UCSD-AML1 (cell line): ENCODE results near the gene DOCK1.

ENCODE experiments used
- DNase-seq: peaks from one replicate; lab custom pipeline; 2025; ENCODE audit not compliant: unreplicated experiment; lab: John Stamatoyannopoulos, UW

Gene DOCK1

GRCh38 chr10:127375461-127375860, 470.2 kb downstream of the DOCK1 start:
- DNase-seq: no peak

GRCh38 chr10:127376071-127376470, 470.8 kb downstream of the DOCK1 start:
- DNase-seq: no peak

- no peak for DNase-seq
Measured at GRCh38 chr10:127378628-127379027, 473.4 kb downstream of the DOCK1 start.

- DNase-seq: no peak
Measured at GRCh38 chr10:127384532-127384931, 479.3 kb downstream of the DOCK1 start.

DNA sequence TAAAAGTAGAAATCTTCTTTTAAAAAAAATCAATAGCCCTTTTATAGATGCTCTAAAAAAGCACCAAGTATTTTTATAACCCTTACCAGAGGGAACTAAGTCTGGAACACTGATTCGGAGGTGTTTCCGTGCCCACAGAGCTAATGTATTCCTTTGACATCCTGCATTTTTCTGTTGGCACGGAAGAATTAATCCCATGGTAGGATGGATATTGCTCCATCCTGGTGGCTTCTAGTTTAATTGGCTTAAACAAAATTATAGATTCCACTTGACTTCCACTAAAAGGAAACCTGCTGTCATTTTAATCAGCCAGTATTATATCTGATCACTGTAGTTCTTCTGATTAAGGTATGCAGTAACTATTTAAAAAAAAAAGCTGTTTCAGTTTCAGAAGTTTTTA, 479.8 kb downstream of the DOCK1 start:
- no peak for DNase-seq

GRCh38 chr10:127386606-127387327, 481.5 kb downstream of the DOCK1 start:
- DNase-seq: no peak

GRCh38 chr10:127391875-127392274, 486.6 kb downstream of the DOCK1 start:
- no peak for DNase-seq

DNA sequence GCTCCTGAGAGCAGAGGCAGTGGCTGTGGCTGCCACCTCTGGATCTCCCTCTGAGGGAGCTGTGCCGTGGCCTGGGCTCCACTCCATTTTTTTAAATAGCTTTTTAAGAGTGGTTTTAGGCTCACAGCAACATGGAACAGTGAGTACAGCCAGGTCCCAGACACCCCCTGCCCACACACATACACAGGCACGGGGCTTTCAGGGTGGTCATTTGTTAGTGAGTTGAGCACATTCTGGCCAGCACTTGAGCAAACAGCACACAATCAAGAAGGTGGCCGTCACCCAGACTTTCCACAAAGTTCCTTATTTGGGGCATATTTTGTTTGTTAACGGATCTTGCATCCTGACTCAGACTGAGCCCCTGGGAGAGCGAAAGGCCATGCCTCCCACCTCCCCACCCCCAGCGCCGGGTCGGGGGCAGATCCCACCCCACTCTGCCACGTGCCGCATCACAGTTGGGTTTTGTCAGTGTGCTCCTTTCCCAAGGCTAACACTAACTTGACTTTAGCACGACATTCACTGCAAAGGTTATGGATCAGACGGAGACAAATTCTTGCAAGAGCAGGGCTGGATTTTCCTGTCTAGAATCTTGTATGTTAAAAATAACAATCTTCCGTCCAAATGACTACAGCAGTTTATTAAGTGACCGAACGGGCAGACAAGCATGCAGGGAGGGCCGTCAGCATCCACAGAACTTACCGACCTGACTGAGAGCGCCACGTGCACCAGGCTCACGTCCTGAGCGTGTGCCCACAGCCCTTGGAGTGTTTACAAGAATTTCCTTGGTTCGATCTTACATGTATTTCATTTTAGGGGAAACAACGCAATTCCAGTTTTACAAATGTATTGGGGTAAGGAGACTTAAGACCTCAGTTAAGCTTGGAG, 487.4 kb downstream of the DOCK1 start:
- no peak for DNase-seq

DNA sequence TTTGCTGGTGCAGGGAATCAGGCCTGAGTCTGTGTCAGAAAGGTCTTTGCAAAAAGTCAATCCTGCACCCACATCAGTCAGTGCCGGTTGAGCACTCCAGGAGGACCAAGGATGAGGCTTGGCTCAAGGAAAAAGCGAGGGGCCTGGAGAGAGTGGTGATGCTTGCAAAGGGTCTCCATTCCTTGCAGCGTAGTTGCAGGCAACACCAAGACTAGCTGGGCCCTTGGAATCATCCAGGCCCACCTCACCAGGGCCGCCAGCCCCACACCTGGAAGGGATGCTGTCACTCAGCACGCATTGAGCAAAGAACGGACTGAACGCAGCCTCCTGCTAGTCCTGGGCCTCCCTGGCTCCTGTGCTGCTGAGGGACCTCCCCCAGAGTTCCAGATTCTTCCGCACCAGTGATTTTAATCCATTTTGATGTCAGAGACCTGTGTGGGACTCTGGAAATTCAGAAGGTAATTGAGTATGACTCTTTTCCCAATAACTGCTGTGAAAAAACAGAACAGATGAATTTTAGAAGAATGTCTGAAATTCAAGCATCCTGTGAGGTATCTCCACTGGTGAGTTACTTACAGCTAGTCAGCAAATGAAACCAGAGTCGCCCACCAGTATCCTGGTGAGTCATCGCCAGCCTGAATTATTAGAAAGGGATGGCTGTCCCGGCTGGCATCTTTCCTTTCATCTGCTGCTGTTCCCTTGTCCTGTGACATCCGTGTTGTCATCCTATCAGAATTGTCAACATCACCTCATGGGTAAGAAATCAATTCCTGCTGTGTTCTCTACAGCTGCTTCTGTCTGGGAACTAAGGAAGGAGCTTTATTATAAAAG, 493.1 kb downstream of the DOCK1 start:
- no peak for DNase-seq

- no peak for DNase-seq
Measured at GRCh38 chr10:127398971-127399365, 493.7 kb downstream of the DOCK1 start.

GRCh38 chr10:127399668-127400067, 494.4 kb downstream of the DOCK1 start:
- no peak for DNase-seq

DNA sequence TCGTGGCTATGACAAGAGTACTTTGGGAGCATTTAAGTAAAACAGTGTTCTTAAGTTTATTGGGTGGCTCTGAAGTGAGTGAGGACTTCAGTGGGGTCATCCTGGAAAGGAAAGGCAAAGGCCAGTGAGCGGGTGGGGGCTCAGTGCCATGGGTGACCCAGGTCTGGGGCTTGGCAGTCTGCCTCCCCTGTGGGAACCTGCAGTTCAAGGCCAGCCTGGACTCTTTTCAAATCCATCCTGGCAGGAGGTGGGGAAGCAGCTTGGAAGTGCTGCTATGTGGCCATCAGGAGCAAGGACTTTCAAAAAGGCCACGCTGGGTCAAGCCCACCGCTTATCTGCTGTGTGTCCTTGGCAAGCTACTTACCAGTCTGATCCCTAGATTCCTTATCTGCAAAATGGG, 495.0 kb downstream of the DOCK1 start:
- no peak for DNase-seq

DNA sequence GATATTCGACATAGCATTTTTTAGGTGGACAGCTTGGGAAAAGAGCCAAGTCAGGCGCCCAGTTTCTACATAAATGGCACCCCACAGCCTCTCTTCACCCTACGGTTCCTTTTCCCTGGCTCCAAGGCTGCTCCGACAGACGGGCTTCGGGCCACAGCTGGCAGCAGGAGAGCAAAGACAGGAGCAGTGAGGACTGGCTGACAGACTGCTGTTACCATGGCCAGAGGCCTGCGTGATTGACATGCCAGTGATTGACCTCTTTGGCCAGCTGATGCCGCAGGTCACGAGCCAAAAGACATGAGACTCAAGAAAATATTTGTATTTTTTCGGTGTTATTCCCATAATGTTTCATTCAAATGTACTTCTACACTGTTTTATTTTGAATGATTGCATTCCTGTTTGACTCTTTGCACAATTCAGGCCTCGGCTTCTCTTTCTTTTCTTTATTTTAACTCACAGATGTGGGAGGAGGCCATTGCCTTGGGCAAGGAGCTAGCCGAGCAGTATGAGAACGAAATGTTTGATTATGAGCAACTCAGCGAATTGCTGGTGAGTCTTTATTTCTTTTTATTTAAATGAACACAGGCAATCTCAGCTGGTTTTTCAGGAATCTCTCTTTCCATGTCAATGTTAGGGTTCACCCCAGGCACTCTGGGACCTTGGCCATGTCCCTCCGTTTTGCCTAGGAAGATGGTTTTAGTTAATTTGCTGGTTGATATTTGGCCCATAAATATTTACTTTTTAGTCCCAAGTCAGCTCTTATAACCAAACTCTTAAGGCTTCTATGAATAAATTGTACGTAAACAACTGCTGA, 497.6 kb downstream of the DOCK1 start:
- DNase-seq: no peak

DNA sequence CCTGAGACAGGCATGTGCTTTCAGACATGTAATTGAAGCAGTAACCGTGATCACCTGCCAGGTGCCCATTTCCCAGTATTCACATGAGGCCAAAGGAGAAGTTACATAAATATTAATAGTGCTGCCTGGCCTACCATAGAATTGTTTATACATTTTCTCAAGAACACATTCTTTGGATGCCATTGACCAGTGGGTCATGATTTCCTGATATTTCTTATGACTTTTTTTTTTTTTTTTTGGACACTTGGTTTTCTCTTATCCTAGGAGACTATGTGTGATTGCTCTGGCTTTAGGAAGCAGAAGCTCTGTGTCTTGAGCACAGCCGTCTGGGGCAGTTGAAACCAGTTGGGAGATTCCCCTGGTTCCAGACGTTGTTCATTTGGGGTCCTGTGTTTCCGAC, 500.0 kb downstream of the DOCK1 start:
- no peak for DNase-seq

GRCh38 chr10:127406018-127406550, 500.9 kb downstream of the DOCK1 start:
- no peak for DNase-seq

- no peak for DNase-seq
Measured at GRCh38 chr10:127407551-127407950, 502.3 kb downstream of the DOCK1 start.

GRCh38 chr10:127408112-127408710, 503.0 kb downstream of the DOCK1 start:
- DNase-seq: no peak

- DNase-seq: no peak
Measured at GRCh38 chr10:127408733-127409132, 503.5 kb downstream of the DOCK1 start.

- DNase-seq: no peak
Measured at GRCh38 chr10:127410030-127410429, 504.8 kb downstream of the DOCK1 start.

DNA sequence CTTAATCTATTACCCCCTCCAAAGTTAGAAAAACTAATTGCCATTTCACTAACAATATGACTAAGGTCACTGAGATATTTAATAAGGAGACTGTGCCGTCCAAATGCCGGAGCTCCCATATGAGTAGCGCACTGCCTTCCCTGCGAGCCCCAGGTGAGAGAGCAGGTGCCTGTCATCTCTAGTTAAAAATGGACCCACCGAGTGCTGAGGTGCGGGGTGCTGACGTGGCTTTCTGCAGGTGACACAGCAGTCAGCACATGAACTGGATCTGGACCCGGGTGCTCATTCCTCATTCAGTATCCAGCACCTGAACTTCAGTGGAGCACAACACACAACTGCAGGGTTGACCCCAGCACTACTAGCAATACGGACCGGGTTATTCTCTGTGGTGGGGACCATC, 505.8 kb downstream of the DOCK1 start:
- no peak for DNase-seq
